CD4-positive, alpha-beta T cell (primary cell): ENCODE results near the gene EVC2. TPM values are rescaled to one million over a fixed set of nuclear protein-coding genes. Genes with fewer than 3 reads are reported as not detected.

Source experiments
- ATAC-seq: fragments of 200-7000 bp; cut with Tn5 transposase; one replicate; pipeline ENCODE4 v1.10.0; 2022; ENCODE audit warnings: mild to moderate bottlenecking; ENCODE audit not compliant: poor library complexity
- CTCF ChIA-PET: fragments of 350-600 bp; sonication (Branson Sonifier 250); formaldehyde crosslinking; loops from one replicate; lab custom pipeline; 2021; ENCODE audit warnings: antibody characterized with exemption, inconsistent platforms; lab: Charles Lee
- POLR2A ChIA-PET: fragments of 350-600 bp; sonication (Branson Sonifier 250); formaldehyde crosslinking; loops from one replicate; lab custom pipeline; 2021; ENCODE audit warnings: antibody characterized with exemption, inconsistent platforms; lab: Charles Lee
- DNase-seq, 14 experiments: peaks; one replicate each; pipeline ENCODE4 v3.0.0-alpha.2; 2013 to 2020; ENCODE audit warnings: mixed read lengths in 2 of 14
- H3K27ac ChIP-seq, 2 donors: one replicate each; pipeline versions ENCODE4 v1.5.1 to v1.7.0; 2013; ENCODE audit warnings: low read length in 2 of 2, low read depth in 1 of 2, mild to moderate bottlenecking in 1 of 2
- H3K27me3 ChIP-seq, 2 experiments: 1 replicate in 1 of 2; 2 replicates in 1 of 2; pipeline versions ENCODE4 v1.6.1 to v1.7.0; 2013; ENCODE audit warnings: low read length in 2 of 2, control low read depth in 1 of 2, mild to moderate bottlenecking in 1 of 2, moderate library complexity in 1 of 2; ENCODE audit not compliant: insufficient read depth in 2 of 2, control insufficient read depth in 1 of 2
- H3K36me3 ChIP-seq: one replicate; pipeline ENCODE4 v1.6.1; 2013; ENCODE audit warnings: low read length, control low read depth; ENCODE audit not compliant: insufficient read depth
- H3K4me1 ChIP-seq: one replicate; pipeline ENCODE4 v1.6.1; 2013; ENCODE audit warnings: low read length, control low read depth; ENCODE audit not compliant: insufficient read depth
- H3K4me3 ChIP-seq: one replicate; pipeline ENCODE4 v1.5.1; 2013; ENCODE audit warnings: mild to moderate bottlenecking, low read length, moderate library complexity
- H3K9me3 ChIP-seq, 2 experiments: 1 replicate in 1 of 2; 2 replicates in 1 of 2; pipeline versions ENCODE4 v1.6.1 to v1.7.0; 2013; ENCODE audit warnings: low read length in 2 of 2, mild to moderate bottlenecking in 2 of 2, control low read depth in 1 of 2, moderate library complexity in 1 of 2; ENCODE audit not compliant: control insufficient read depth in 1 of 2, insufficient read depth in 1 of 2
- H3K27ac Mint-ChIP-seq: one replicate; pipeline ENCODE4 v1.8.0; 2020; ENCODE audit warnings: mixed read lengths
- H3K27me3 Mint-ChIP-seq: one replicate; pipeline ENCODE4 v1.8.0; 2021; ENCODE audit warnings: mixed read lengths
- H3K36me3 Mint-ChIP-seq: one replicate; pipeline ENCODE4 v1.8.0; 2021; ENCODE audit warnings: low read depth, mixed read lengths
- H3K4me1 Mint-ChIP-seq: one replicate; pipeline ENCODE4 v1.8.0; 2021; ENCODE audit warnings: low read depth, mixed read lengths
- H3K4me3 Mint-ChIP-seq: one replicate; pipeline ENCODE4 v1.8.0; 2020; ENCODE audit warnings: mild to moderate bottlenecking, mixed read lengths
- H3K9me3 Mint-ChIP-seq: one replicate; pipeline ENCODE4 v1.8.0; 2020; ENCODE audit warnings: mixed read lengths
- intact Hi-C, 2 experiments: fragments of 100-400 bp; cut with DNase I in 1 of 2; cut with micrococcal nuclease in 1 of 2; formaldehyde crosslinking; loops; one replicate each; pipeline versions ENCODE4 v1.15.1 to v1.9.0; 2023 to 2025; cut with DNase I, micrococcal nuclease
- total RNA-seq, 174 experiments: library from RNA in 2 of 174; stranded (reverse) in 2 of 174; gene quantifications; one replicate each; pipeline ENCODE4 v1.2.3 and lab custom pipeline; 2021 to 2026
- TF ChIP-seq, protein P1 (sequence below): fragments of 200-600 bp; IDR thresholded peaks from one replicate; pipeline ENCODE4 v1.8.0; 2022; ENCODE audit warnings: antibody characterized with exemption, mild to moderate bottlenecking

EVC2 gene
- total RNA-seq, 2 experiments from 2014 or later = 1.1 to 1.3 TPM

DNA sequence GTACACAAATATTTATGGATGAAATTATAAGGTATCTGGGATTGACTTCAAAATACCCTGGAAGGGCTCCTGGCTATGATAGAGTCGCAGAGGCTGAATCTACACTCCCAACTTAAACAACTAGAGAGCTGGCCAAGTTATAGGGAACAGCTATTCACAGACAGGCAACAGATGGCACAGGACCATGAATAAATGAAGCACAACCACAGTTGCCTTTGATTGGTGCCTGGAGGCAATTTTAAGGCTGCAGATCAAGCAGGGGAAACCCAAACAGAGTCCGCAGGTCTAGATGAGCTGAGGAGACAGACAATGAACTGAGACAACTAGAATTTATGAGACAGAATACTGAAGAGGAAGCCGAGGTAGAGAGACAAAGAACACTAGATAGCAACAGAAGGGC, 155.9 kb downstream of the EVC2 start:
- H3K27ac Mint-ChIP-seq = no peak overlapping the region
- POLR2A ChIA-PET = no interaction called here
- no peak for ATAC-seq
- DNase-seq = no peak
- peaks cover 0 to 11% of the 10 kb centered on the region in 2 experiments for H3K9me3 ChIP-seq
- H3K36me3 ChIP-seq = no peaks in the 10 kb centered on the region
- no peaks in the 10 kb centered on the region for H3K36me3 Mint-ChIP-seq
- no peaks in the 10 kb centered on the region for H3K4me1 Mint-ChIP-seq
- H3K4me1 ChIP-seq = no peaks in the 10 kb centered on the region
- H3K27me3 ChIP-seq = no peaks in the 10 kb centered on the region
- H3K27me3 Mint-ChIP-seq = peaks cover 6% of the 10 kb centered on the region
- peaks cover 10% of the 10 kb centered on the region for H3K9me3 Mint-ChIP-seq
- H3K4me3 Mint-ChIP-seq = no peak overlapping the region
- intact Hi-C loops = no loop called here
- TF ChIP-seq, protein P1, sequence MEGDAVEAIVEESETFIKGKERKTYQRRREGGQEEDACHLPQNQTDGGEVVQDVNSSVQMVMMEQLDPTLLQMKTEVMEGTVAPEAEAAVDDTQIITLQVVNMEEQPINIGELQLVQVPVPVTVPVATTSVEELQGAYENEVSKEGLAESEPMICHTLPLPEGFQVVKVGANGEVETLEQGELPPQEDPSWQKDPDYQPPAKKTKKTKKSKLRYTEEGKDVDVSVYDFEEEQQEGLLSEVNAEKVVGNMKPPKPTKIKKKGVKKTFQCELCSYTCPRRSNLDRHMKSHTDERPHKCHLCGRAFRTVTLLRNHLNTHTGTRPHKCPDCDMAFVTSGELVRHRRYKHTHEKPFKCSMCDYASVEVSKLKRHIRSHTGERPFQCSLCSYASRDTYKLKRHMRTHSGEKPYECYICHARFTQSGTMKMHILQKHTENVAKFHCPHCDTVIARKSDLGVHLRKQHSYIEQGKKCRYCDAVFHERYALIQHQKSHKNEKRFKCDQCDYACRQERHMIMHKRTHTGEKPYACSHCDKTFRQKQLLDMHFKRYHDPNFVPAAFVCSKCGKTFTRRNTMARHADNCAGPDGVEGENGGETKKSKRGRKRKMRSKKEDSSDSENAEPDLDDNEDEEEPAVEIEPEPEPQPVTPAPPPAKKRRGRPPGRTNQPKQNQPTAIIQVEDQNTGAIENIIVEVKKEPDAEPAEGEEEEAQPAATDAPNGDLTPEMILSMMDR = no peak
- H3K4me3 ChIP-seq = no peak overlapping the region
- H3K27ac ChIP-seq = no peak overlapping the region
- CTCF ChIA-PET = no interaction called here

DNA sequence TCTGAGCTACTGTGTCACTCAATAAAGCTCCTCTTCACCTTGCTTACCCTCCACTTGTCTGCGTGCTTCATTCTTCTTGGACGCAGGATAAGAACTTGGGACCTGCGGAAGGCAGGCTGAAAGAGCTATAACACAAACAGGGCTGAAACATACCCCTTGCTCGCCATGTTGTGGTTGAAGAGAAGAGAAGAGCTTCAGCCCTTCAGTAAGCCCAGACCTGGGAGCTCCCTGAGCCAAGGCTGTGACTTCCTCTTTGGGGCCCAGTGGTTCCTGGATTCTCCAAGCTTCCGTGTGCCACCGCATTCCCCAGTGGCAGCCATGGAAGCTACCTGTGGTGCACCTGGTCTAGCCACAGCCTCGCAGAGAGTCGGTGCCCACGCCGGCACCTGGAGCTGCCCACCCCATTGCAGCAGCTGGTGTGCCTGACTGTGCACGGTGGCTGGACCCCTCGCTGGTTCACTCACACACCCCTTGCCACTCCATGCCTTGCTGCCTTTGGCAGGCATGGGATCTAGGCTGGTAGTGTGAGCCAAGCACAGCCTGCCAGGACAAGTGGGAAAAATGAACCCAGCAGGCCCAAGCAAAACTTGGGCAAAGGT, 160.6 kb downstream of the EVC2 start:
- peaks cover 0 to 25% of the 10 kb centered on the region in 2 experiments for H3K9me3 ChIP-seq
- Mint-ChIP-seq H3K9me3 (peaks cover 14% of the 10 kb centered on the region), H3K4me3 (no peak overlapping the region), H3K27me3 (peaks cover 5% of the 10 kb centered on the region), H3K27ac (no peak overlapping the region), H3K36me3 (no peaks in the 10 kb centered on the region), H3K4me1 (no peaks in the 10 kb centered on the region)
- H3K27ac ChIP-seq = no peak overlapping the region
- ATAC-seq (no peak), DNase-seq (no peak)
- ChIA-PET POLR2A (no interaction called here), CTCF (no interaction called here)
- TF ChIP-seq, protein P1 = no peak
- H3K27me3 ChIP-seq = no peaks in the 10 kb centered on the region
- intact Hi-C loops = no loop called here
- H3K4me3 ChIP-seq = no peak overlapping the region
- no peaks in the 10 kb centered on the region for H3K4me1 ChIP-seq
- H3K36me3 ChIP-seq = no peaks in the 10 kb centered on the region

DNA sequence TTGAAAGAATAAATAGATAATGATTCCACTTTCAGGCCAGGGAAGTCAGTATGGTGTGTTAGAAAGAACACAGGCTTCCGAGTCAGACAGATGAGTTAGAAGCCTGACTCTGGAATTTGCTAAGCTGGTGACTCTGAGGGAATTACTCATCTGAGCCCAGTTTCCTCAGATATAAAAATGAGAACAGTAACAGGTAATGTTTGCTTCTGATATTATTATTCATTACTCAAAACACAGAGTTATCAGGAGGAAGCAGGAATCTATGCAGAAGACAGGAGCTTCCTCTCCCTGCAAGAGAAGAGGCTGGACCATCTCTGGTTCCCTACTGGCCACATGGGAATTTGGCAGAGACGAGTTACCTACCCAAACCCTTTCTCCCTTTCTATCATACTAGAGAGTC, 163.1 kb downstream of the EVC2 start:
- H3K4me3 Mint-ChIP-seq = no peak overlapping the region
- no peaks in the 10 kb centered on the region for H3K36me3 Mint-ChIP-seq
- H3K27me3 Mint-ChIP-seq = no peaks in the 10 kb centered on the region
- no peak for DNase-seq
- no peak overlapping the region for H3K27ac Mint-ChIP-seq
- H3K27ac ChIP-seq = no peak overlapping the region
- ATAC-seq = no peak
- H3K27me3 ChIP-seq = no peaks in the 10 kb centered on the region
- H3K9me3 ChIP-seq = peaks cover 0 to 26% of the 10 kb centered on the region in 2 experiments
- H3K4me1 Mint-ChIP-seq = no peaks in the 10 kb centered on the region
- TF ChIP-seq, protein P1 = no peak
- peaks cover 6% of the 10 kb centered on the region for H3K9me3 Mint-ChIP-seq
- H3K36me3 ChIP-seq = no peaks in the 10 kb centered on the region
- no peaks in the 10 kb centered on the region for H3K4me1 ChIP-seq
- ChIA-PET POLR2A (no interaction called here), CTCF (no interaction called here)
- intact Hi-C loops = no loop called here
- no peak overlapping the region for H3K4me3 ChIP-seq
